ENCODE measurements around the gene IL17B.

DNA sequence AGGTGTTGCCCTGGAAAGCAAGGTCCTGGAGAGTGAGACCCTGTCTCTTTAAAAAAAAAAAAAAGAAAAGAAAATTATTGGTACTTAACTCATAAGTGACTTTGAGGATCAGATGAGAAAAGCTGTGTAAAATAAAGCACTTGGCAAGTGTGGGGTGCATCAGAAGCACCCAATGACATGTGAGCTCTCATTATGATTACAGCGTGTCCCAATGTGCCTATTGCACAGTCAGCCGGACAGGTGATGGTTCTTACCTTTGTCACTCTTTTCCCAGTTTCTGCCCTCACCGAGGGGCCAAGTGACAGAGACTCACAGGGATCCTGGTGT, 40.4 kb upstream of the IL17B start:
- TF ChIP-seq, protein P1, sequence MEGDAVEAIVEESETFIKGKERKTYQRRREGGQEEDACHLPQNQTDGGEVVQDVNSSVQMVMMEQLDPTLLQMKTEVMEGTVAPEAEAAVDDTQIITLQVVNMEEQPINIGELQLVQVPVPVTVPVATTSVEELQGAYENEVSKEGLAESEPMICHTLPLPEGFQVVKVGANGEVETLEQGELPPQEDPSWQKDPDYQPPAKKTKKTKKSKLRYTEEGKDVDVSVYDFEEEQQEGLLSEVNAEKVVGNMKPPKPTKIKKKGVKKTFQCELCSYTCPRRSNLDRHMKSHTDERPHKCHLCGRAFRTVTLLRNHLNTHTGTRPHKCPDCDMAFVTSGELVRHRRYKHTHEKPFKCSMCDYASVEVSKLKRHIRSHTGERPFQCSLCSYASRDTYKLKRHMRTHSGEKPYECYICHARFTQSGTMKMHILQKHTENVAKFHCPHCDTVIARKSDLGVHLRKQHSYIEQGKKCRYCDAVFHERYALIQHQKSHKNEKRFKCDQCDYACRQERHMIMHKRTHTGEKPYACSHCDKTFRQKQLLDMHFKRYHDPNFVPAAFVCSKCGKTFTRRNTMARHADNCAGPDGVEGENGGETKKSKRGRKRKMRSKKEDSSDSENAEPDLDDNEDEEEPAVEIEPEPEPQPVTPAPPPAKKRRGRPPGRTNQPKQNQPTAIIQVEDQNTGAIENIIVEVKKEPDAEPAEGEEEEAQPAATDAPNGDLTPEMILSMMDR (IDR thresholded peaks at IDR 0.05; ENCODE audit: control extremely low read depth in 1 of 3, insufficient read depth in 1 of 3, low read depth in 1 of 3, low read length in 3 of 3): no peak
- TF ChIP-seq, protein P2, sequence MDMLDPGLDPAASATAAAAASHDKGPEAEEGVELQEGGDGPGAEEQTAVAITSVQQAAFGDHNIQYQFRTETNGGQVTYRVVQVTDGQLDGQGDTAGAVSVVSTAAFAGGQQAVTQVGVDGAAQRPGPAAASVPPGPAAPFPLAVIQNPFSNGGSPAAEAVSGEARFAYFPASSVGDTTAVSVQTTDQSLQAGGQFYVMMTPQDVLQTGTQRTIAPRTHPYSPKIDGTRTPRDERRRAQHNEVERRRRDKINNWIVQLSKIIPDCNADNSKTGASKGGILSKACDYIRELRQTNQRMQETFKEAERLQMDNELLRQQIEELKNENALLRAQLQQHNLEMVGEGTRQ (IDR thresholded peaks at IDR 0.05; ENCODE audit: low read length): no peak
- TF ChIP-seq EP300 (IDR thresholded peaks at IDR 0.05; ENCODE audit: borderline replicate concordance in 1 of 2, low read depth in 2 of 2, low read length in 2 of 2) (no peak), POLR2AphosphoS5 (IDR thresholded peaks at IDR 0.05; ENCODE audit: low read depth, low read length) (no peak), BCL11A (IDR thresholded peaks at IDR 0.05; ENCODE audit: low read depth in 2 of 2, low read length in 2 of 2) (no peak), POLR2A (IDR thresholded peaks at IDR 0.05; ENCODE audit: control extremely low read depth in 1 of 2, low read depth in 2 of 2, low read length in 2 of 2) (no peak), CHD1 (IDR thresholded peaks at IDR 0.05; ENCODE audit: low read depth, low read length) (no peak), RFX5 (IDR thresholded peaks at IDR 0.05; ENCODE audit: borderline replicate concordance, low read depth, low read length) (no peak)

All from H1 (cell line).